Glomerular visceral epithelial cell (primary cell): Measurements from ENCODE around the gene DCAF15.

Source experiments
- DNase-seq: peaks from one replicate; pipeline ENCODE4 v3.0.0-alpha.2; 2016; ENCODE audit errors: extremely low spot score

Gene DCAF15

DNA sequence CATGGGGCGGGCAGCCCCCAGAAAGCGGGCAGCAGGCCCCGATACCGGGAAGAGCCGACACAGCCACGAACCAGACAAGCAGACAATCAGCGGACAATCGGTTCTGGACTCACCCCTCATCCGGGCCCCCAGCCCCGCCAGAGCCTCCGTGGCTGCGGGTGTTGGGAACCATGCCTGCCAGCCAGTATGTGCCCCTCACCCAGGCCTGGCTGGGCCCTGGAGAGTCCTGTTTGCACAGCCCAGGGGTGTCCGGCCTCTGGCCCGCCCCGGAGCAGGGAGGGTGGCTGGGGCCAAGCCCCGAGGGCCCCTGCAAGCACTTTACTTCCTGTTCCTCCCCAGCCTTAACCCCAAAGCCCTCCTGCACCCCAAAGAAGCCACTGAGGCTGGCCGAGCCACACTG is 21.9 kb upstream of the DCAF15 start:
- no peak for DNase-seq

DNA sequence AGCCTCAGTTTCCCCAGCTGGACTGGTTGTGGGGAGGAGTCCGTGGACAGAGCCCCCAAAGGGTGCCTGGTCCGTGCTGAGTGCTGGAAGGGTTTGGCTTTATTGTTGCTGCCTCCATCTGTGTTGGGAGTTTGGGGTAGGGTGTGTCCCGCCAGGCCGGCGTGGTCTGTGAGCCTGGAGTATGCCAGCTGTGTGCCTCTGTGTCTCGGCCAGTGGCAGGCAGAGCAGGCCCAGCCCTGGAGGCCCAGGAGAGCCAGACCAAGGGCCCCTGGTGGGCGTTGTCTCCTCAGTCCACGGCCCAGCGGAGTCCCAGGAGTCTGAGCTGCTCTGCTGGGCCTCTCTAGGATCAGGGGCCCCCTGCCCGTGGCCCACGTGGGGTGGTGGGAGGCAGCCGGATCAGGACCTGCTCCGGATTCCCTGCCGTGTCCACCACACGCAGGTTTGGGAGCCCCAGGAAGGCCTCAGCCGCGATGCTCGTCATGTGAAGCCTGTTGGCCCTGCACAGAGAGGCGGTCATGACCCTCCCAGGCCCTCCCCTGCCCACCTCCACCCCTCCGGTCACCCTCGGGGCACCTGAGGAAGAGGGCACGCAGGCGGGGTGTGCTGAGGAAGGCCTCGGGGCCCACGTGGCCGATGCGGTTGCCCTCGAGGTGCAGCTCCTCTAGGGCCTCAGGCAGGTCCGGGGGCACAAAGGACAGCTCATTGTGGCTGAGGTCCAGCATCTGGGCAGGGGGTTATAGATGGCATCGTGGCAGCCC is 20.7 kb upstream of the DCAF15 start:
- no peak for DNase-seq

DNA sequence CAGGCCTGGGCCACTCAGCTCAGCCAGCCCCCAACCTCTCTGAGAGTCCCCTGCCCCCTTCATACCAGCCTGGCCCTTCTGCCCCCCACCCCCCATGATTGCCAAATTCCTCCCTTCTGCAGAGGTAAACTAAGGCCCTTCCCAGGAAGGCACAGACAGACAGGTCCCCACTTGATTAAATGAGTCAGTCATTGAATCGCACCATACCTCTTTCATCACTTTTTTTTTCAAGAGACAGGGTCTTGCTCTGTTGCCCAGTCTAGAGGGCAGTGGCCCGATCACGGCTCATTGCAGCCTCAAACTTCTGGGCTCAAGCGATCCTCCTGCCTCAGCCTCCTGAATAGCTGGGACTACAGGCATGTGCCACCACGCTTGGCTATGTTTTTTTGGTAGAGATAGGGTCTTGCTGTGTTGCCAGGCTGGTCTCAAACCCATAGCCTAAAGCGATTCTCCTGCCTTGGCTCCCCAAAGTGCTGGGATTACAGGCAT is 20.1 kb upstream of the DCAF15 start:
- DNase-seq: no peak

- no peak for DNase-seq
These were observed 19.4 kb upstream of the DCAF15 start for GRCh38 chr19:13932911-13933393.

DNA sequence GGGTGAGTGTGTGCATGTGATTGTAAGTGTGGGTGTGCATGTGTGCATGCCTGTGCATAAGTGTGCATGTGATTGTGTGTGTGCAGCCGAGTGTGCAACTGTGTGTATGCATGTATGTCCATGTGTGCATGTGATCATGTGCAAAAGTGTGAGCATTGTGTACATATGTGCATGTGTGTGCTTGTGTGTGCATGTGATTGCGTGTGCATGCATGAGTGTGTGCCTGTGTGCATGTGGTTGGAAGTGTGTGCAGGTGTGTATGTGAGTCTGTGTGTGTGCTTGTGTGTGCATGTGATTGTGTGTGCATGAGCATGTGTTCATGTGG is 17.6 kb upstream of the DCAF15 start:
- DNase-seq: no peak

DNA sequence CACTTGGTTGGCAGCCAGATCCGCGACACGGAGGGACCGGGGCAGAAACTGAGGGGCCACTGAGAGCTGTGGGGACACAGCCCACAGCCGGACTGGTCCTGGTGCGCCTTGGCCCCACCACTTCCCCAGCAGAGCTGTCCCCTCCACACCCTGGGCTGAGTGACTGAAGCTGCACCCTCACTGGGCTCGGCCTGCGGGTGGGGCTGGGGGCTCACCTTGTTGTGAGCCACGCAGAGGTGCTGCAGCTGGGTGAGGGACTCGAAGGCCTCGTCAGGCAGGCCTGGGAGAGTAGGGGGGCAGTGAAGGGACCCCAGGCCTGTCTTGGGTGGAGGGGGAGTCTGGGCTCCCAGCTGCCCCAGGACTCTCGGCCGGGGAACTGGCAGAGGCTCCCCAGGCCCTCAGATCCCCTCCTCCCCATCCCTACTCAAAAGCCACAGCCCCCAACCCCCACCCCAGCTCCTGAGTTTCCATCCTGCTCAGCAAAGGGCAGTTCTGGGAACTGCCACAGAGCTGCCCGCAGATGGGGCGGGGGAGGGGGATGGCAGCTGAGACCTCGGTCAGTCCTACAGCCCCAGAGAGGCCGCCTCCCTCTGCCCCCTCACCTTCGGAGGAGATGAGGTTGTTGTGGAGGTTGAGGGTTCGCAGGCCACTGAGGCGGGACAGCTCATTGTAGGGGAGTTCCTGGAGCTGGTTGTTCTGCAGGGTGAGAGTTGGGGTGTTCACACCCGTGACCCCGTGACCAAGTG is 16.4 kb upstream of the DCAF15 start:
- no peak for DNase-seq

GRCh38 chr19:13937479-13938300 is 14.6 kb upstream of the DCAF15 start:
- DNase-seq: no peak

DNA sequence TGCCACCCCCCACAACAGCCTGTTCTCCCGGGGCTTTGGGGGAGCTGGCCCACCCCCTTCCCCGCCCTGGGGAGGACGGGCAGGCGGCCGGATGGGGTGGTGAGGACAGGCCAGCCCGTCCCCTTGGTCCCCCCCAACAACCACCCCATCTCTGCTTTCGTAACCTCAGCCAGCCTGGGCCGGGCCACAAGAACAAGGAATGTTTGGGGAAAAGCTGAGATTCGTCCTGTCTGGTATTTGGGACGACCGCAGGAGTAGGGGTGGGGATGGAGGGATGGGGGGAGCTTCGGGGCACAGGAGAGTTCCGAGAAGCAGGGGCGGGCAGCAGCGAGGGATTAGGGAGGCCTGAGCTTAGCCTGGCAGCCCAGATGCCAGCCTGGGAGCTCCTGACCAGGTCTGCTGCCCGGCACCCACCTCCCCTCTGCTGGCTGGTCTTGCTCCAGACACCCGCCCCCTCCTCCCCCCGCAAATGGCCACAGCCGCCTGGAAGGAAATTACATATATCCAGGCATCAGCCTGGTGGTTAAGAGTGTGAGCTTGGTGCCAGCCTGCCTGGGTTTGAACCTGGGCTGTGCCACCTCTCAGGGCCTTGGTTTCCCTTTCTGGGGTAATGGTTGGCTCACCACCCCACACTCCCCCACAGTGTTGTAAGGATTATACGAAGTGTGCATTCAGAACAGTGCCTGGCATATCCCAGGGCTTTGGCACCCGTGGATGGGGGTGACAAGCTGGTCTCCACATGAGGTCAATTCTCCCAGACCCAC is 13.8 kb upstream of the DCAF15 start, which contains the start of gene PODNL1:
PODNL1 (minus strand) TSS at position 117 of the 764 bp plus-strand sequence. CDS start 236 bp downstream, outside the sequence.
- peak; percentile 65 for DNase-seq

GRCh38 chr19:13942023-13942684 is 10.2 kb upstream of the DCAF15 start:
- no peak for DNase-seq

DNA sequence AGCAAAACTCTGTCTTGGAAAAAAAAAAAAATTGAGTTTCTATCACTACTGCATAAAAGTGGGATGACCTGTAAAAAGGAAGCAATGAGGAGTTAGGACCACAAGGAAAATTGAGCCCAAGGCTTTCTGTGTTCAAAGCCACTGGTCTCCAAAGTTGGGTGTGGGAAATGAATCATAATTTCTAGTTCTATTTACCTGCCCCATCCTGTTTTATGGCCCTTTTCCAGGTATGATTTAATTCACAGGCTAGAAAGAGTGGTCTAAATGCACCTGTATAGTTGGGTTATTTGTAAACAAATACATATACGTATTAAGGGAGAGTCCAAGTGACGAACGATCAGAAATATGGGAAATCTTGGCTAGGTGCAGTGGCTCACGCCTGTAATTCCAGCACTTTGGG is 5.9 kb upstream of the DCAF15 start:
- no peak for DNase-seq

DNA sequence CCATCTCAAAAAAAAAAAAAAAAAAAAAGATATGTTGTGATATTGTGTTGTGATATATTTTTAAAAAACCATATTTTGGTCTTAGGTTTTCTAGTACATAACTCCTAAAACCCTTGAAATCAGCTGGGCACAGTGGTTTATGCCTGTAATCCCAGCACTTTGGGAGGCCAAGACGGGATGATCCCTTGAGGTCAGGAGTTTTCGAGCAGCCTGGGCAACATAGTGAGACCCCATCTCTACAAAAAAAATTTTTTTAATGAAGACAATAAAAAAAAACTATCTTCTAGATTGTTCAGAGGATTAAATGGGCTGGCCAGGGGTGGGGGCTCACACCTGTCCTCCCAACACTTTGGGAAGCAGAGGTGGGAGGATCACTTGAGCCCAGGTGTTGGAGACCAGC is 1.3 kb upstream of the DCAF15 start:
- no peak for DNase-seq

GRCh38 chr19:13951799-13952153 is 533 bp upstream of the DCAF15 start:
- DNase-seq: no peak

GRCh38 chr19:13952931-13953531 is 722 bp downstream of the DCAF15 start:
- DNase-seq: peak; percentile 56

DNA sequence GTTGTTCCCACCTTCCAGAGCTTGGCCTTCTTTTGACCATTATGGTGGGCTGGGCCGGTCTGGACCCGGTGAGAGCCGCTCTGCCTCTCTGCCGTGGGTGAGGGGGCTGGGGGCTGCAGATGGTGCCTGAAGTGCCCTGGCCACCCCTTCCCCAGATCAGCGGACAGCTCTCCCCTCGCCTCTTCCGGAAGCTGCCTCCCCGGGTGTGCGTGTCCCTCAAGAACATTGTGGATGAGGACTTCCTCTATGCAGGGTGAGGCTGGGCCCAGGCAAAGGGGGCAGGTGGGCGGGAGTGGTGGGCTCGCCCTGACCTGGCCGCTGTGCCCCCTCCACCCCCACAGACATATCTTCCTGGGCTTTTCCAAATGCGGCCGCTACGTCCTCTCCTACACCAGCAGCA is 1.9 kb downstream of the DCAF15 start:
- DNase-seq: no peak

DNA sequence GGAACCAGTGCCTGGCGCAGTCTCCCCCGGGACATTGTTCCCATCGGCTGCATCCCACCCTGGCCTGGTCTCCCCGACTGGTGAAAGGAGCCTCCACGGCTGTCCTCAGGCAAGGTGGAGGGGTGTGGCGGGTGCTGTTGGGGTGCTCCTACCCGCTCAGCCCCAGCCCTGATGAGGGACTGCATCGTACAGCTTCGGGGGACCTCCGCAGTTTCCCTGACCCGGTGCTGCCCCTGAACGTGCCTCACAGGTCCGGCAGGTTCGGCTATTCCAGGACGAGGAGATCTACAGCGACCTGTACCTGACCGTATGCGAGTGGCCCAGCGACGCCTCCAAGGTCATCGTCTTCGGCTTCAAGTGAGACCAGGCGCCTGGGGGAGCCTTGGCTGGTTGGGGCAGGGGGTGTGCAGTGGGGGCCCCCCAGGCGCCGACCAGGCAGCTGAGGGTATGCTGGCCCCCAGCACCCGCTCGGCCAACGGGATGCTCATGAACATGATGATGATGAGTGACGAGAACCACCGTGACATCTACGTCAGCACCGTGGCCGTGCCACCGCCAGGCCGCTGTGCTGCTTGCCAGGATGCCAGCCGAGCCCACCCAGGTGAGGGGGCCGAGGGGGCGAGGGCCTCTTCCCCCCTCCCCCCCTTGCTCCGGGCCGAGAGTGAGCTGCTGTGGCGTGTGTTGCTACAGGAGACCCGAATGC is 3.5 kb downstream of the DCAF15 start:
- no peak for DNase-seq

DNA sequence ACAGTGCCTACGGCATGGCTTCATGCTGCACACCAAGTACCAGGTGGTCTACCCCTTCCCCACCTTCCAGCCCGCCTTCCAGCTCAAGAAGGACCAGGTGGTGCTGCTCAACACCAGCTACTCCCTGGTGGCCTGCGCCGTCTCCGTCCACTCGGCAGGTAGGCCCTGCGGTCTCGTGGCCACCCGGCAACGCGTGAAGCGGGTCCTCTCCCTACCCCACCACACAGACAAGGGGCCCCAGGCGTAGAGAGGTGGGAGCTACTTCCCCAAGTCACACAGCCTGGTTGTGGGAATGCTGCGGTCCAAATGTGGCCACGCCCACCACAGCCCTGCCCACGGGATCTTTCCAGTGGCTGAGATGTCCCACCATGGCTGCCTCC is 4.0 kb downstream of the DCAF15 start:
- no peak for DNase-seq

- DNase-seq: no peak
These were observed 4.7 kb downstream of the DCAF15 start for GRCh38 chr19:13957051-13957450.

DNA sequence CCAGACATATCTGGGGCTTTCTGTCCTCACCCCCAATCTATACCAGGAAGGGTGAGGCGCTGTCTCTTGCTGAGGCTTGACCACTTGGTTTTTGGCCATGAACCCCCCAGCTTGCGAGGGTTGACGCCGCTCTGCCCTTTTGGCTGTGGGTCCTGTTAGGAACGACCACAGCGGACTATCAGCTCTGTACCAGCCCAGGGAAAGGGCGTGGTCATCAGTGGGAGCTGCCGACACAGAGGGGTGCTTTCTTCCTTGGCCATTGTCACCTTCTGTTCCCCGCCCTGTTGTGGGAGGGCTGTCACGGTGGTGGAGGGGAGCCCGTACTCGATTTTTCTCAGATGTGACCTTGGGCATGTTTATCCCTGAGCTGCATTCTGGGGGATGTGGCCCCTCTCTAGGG is 5.7 kb downstream of the DCAF15 start:
- DNase-seq: no peak

DNA sequence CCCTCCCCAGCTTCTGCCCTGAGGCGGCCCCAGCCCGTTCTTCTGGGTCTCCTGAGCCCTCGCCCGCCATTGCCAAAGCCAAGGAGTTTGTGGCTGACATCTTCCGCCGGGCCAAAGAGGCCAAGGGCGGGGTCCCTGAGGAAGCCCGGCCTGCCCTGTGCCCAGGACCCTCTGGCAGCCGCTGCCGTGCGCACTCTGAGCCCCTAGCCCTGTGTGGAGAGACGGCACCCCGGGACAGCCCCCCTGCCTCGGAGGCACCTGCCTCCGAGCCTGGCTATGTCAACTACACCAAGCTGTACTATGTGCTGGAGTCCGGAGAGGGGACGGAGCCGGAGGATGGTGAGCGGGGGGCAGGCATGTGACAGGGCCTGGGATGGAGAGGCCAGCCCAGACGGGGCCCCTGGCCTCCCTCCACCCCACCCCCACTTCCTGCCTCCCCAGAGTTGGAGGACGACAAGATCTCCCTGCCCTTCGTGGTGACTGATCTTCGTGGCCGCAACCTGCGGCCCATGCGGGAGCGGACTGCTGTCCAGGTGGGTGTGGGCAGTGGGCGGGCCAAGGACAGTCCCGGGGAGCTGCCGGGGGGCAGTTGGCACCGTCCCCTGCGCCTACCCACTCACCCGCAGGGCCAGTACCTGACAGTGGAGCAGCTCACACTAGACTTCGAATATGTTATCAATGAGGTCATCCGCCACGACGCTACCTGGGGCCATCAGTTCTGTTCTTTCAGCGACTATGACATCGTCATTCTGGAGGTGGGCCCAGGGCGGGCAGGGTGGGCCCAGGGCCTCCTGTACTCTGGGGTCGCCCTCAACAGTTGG is 7.0 kb downstream of the DCAF15 start:
- DNase-seq: no peak
